Sciatic nerve (tissue), 2 donors: ENCODE data around the gene CCDC187. TPM values are rescaled to one million over a fixed set of nuclear protein-coding genes. Genes with fewer than 3 reads are reported as not detected.
"Not testable (repeated sequence)": the region's sequence is repeated elsewhere in the genome, so short reads cannot be mapped to it uniquely, and the experiment has no call there.

Source experiments
- ATAC-seq: fragments of 200-7000 bp; cut with Tn5 transposase; one replicate; pipeline ENCODE4 v1.9.1; 2020; ENCODE audit warnings: mild to moderate bottlenecking, moderate library complexity
- DNase-seq: peaks from one replicate; pipeline ENCODE4 v3.0.0-alpha.2; 2020; ENCODE audit warnings: low spot score
- intact Hi-C: fragments of 100-400 bp; cut with DNase I; formaldehyde crosslinking; loops from one replicate; pipeline ENCODE4 v1.14.2; 2022
- total RNA-seq: library from RNA; stranded (reverse); fragmentation: NEBNext Ultra II Directional; extraction: Animal tissue kit (Norgen Biotek cat#: 25700); gene quantifications from one replicate; pipeline ENCODE4 v1.2.1, GENCODE V29; 2021
- donor health status: DM: no; HTN: no; CAD: no.
- donor health status: DM: no; HTN: no; CAD: no.

The CCDC187 gene
- total RNA-seq, 1 donor from 2014 or later: 0.13 TPM

GRCh38 chr9:136329211-136329627 lies 25.3 kb upstream of the CCDC187 start:
- intact Hi-C loops: no loop called here
- no peak for DNase-seq

DNA sequence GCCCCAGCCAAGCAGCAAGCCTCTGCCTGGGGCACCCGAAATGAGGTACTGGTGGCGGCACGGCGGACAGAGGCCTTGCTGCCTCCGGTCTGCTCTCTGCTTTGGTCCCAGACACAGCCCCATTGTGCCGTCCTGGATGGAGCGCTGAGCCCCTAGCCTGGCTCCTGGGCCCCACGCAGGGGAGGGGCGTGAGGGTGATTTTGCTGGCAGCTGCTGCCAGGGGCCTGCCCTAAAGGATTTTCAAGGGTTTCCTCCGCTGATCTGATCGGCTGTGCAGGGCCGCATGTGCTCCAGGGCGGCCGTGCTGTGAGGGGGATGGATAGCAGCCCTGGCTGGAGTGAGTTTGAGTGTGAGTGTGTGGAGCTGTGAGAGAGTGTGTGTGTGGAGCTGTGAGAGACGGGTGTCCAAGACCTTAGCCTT lies 24.7 kb upstream of the CCDC187 start:
- no peak for DNase-seq
- peak; percentile 27 for ATAC-seq
- intact Hi-C loops: no loop called here

More at GRCh38 chr9:136329211-136329627, 25.3 kb upstream of the CCDC187 start:
- peak; percentile 0 for ATAC-seq

GRCh38 chr9:136328011-136328621 lies 24.2 kb upstream of the CCDC187 start:
- DNase-seq (no peak), ATAC-seq (peak; percentile 2)
- intact Hi-C loops: no loop called here

DNA sequence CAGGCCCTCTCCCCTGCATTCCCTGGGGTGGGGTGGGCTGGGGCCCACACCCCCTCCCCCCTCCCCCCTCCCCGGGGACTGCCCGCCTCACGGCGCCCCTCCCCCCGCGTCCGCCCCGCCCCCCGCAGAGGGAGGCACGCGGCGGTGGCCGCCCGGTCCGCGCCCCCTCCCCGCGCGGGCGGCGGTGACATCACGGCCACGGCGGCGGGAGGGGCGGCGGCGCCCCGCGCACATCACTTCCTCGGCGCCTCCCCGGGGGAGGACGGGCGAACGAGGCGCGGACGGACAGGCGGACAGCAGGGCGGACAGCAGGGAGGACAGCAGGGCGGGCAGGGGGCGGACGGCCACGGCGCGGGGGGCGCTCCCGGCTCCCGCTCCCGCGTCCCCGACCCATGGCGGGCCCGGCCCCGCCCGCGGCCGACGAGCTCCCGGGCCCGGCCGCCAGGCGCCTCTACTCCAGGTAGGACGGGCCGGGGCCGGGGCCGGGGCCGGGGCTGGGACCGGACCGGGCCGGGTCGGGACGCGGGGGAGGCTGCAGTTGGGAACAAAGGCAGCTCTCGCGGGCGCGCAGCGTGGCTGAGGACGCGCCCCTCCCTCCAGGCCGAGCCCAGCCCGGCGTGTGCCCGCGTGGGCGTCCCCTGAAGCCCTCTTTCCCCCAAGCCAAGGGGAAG lies 23.5 kb upstream of the CCDC187 start, which contains the start of gene GPSM1:
Gene GPSM1 (plus strand): TSS at position 236 of the 671 bp plus-strand sequence. CDS start 157 bp downstream, at position 393.
- intact Hi-C loops: no loop called here
- DNase-seq (peak; percentile 83), ATAC-seq (peak; percentile 40)

DNA sequence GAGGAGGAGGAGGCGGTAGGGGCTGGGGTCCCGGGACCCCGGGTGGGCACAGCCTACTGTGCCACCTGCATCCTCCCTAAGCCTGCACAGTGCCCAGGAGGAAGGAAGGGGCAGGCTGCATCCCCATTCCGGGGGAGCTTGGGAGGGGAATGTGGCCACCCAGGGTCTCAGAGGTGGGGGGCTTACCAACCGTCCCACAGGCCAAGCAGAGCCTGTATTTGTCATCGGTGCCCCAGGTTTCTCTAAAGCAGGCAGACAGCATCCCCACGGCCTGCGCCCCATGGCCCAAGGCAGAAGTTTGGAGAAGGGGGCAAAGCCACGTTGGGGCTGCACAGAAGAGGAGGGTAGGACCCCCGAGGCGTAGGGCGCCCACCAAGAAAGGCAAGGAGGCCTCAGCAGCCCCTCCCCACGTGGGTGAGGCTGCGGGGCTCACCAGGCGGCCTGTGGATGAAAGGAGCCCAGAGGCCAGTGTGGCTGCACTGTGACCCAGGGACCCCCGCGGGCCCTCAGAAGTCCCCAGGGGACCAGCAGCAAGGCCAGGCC lies 22.9 kb upstream of the CCDC187 start:
- no peak for DNase-seq
- ATAC-seq: peak; percentile 0
- intact Hi-C loops: no loop called here

GRCh38 chr9:136326061-136326760 lies 22.3 kb upstream of the CCDC187 start:
- intact Hi-C loops: no loop called here
- ATAC-seq (peak; percentile 61), DNase-seq (no peak)

DNA sequence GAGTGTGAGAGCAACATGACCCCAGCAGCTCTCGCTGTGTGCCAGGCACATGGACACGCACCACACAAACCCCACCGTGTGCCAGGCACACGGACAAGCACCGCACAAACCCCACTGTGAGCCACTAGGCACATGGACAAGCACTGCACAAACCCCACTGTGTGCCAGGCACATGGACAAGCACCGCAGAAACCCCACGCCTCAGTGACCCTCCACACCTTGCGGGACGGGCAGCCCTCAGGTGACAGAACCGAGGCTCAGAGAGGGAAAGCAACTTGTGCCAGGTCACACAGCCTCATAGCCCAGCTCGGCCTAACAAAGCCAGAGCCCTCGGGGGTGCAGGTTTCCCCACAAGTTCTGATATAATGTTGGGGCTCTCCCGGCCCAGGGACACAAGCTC lies 21.5 kb upstream of the CCDC187 start:
- DNase-seq (no peak), ATAC-seq (no peak)
- intact Hi-C loops: no loop called here

DNA sequence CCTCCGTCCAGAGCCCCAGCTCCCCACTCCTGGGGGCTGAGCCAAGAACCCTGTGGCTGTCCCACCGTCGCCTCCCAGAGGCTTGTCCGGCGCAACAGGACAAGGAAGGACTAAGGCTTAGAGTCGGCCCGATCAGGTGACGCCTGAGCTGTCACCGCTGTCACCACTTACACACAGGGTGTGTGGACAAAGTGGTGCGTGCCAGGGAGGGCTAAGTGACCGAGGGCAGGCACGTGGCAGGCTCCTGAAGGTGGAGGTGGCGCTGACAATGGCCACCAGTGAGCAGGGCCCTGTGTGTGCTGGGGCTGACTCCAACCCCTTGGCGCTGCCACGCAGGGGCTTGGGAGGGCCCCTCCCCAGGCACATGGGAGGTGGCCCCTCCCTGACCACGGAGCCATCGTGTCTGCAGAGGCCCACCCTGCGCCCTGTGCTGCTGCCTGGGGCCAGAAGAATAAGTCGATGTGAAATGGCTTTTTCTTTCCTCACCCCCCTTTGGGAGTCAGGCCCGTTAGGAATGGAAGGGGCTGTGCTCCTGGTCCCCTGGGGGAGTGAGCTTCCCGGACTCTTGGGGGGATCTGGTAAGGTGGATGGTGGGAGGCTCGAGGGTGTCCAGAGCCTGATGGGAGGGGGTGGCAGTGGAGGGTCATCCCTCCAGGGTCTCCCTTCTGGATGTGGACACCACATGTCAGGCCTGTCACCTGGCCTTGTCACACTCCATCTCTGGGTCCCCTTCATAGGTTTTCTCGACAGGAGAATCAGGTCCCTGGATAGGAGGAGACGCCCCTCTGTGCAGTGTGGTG lies 20.8 kb upstream of the CCDC187 start:
- no peak for DNase-seq
- intact Hi-C loops: no loop called here
- ATAC-seq: no peak

GRCh38 chr9:136323371-136323789 lies 19.5 kb upstream of the CCDC187 start:
- intact Hi-C loops: no loop called here
- DNase-seq: no peak

GRCh38 chr9:136322756-136323330 lies 18.9 kb upstream of the CCDC187 start:
- no peak for ATAC-seq

More at GRCh38 chr9:136323371-136323789, 19.5 kb upstream of the CCDC187 start:
- ATAC-seq: no peak

GRCh38 chr9:136321561-136321960 lies 17.7 kb upstream of the CCDC187 start:
- DNase-seq: no peak
- intact Hi-C loops: no loop called here

More at GRCh38 chr9:136322756-136323330, 18.9 kb upstream of the CCDC187 start:
- intact Hi-C loops: no loop called here
- no peak for DNase-seq

GRCh38 chr9:136320972-136321371 lies 17.1 kb upstream of the CCDC187 start:
- intact Hi-C loops, ATAC-seq, DNase-seq: not testable (repeated sequence)

More at GRCh38 chr9:136321561-136321960, 17.7 kb upstream of the CCDC187 start:
- ATAC-seq: no peak

GRCh38 chr9:136319955-136320354 lies 16.1 kb upstream of the CCDC187 start:
- DNase-seq, ATAC-seq, intact Hi-C loops: not testable (repeated sequence)

DNA sequence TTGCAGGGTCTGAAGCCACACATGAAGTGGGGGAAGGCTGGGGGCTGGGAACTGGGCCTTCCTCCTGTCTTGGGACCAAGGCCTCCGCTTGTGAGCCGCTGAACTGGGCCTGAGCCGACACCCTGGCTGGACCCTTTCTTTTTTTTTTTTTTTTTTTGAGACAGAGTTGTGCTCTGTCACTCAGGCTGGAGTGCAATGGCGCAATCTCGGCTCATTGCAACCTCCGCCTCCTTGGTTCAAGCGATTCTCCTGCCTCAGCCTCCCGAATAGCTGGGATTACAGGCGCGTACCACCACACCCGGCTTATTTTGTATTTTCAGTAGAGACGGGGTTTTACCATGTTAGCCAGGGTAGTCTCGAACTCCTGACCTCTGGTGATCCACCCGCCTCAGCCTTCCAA lies 15.3 kb upstream of the CCDC187 start:
- DNase-seq, intact Hi-C loops, ATAC-seq: not testable (repeated sequence)

- ATAC-seq (no peak), DNase-seq (no peak)
- intact Hi-C loops: no loop called here
Measured at GRCh38 chr9:136318776-136319241, 14.9 kb upstream of the CCDC187 start.

- intact Hi-C loops: no loop called here
- ATAC-seq (no peak), DNase-seq (no peak)
Measured at GRCh38 chr9:136318111-136318775, 14.3 kb upstream of the CCDC187 start.

GRCh38 chr9:136317695-136318094 lies 13.8 kb upstream of the CCDC187 start:
- ATAC-seq (no peak), DNase-seq (no peak)
- intact Hi-C loops: no loop called here
